GM18505 (cell line): ENCODE data around the gene GALNT2.

Experiments used
- ATAC-seq: cut with Tn5 transposase; IDR thresholded peaks from one replicate; pipeline ENCODE4 v1.9.1; 2021; ENCODE audit not compliant: unreplicated experiment
- POLR2A ChIP-seq: IDR thresholded peaks from 4 replicates; pipeline ENCODE4 v1.6.1; 2011; ENCODE audit warnings: borderline replicate concordance; ENCODE audit not compliant: insufficient read depth, insufficient read length; ENCODE audit errors: extremely low read depth

Gene GALNT2

GRCh38 chr1:230259621-230260020 lies 192.6 kb downstream of the GALNT2 start:
- TF ChIP-seq POLR2A = no peak
- no peak for ATAC-seq

- no peak for TF ChIP-seq POLR2A
- ATAC-seq = no peak
These were observed 193.8 kb downstream of the GALNT2 start for GRCh38 chr1:230260831-230261230.

- TF ChIP-seq POLR2A = no peak
These were observed 195.1 kb downstream of the GALNT2 start for GRCh38 chr1:230261928-230262650.

GRCh38 chr1:230262867-230263567 lies 196.0 kb downstream of the GALNT2 start:
- TF ChIP-seq POLR2A = no peak

More at GRCh38 chr1:230261928-230262650, 195.1 kb downstream of the GALNT2 start:
- no peak for ATAC-seq

GRCh38 chr1:230263568-230264195 lies 196.6 kb downstream of the GALNT2 start:
- no peak for TF ChIP-seq POLR2A
- no peak for ATAC-seq

More at GRCh38 chr1:230262867-230263567, 196.0 kb downstream of the GALNT2 start:
- no peak for ATAC-seq

- no peak for ATAC-seq
- TF ChIP-seq POLR2A = no peak
These were observed 197.3 kb downstream of the GALNT2 start for GRCh38 chr1:230264342-230264741.

GRCh38 chr1:230265200-230266115 lies 198.4 kb downstream of the GALNT2 start:
- ATAC-seq = no peak
- TF ChIP-seq POLR2A = no peak

- ATAC-seq = no peak
- no peak for TF ChIP-seq POLR2A
These were observed 199.4 kb downstream of the GALNT2 start for GRCh38 chr1:230266456-230266855.

- no peak for TF ChIP-seq POLR2A
- no peak for ATAC-seq
These were observed 200.5 kb downstream of the GALNT2 start for GRCh38 chr1:230267338-230268065.

- no peak for ATAC-seq
- TF ChIP-seq POLR2A = no peak
These were observed 201.5 kb downstream of the GALNT2 start for GRCh38 chr1:230268371-230269170.

- no peak for TF ChIP-seq POLR2A
- ATAC-seq = peak; percentile 11
These were observed 203.1 kb downstream of the GALNT2 start for GRCh38 chr1:230270185-230270558.
